C4-2B (cell line): ENCODE data around the gene NT5C3B.

Experiments
- ZFX ChIP-seq: fragments of 450-650 bp; IDR thresholded peaks from 2 replicates; pipeline ENCODE4 v1.6.1; 2017
- TF ChIP-seq, protein P1 (sequence below): fragments of 450-650 bp; conservative IDR thresholded peaks from 2 replicates; pipeline ENCODE4 v1.5.1; 2017; ENCODE audit warnings: mild to moderate bottlenecking

DNA sequence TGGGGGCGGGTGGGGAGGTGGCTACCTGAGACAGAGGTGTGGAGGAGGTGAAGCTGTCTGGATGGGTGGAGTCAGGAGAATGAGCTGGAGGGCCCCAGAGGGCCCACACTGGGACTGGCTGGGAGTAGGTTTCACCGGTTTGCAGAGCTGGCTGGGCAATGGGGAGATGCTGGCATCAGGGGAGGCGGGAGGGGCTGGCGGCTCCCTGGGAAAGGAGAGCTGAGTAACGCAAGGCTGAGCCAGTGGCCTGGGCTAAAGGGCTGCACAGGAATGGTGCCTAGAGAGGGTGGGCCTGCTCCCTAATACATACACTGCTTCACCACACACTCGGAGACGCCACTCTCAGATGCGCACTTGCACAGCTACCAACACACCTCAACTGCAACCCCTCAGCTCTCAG lies 36.7 kb downstream of the NT5C3B start:
- TF ChIP-seq, protein P1, sequence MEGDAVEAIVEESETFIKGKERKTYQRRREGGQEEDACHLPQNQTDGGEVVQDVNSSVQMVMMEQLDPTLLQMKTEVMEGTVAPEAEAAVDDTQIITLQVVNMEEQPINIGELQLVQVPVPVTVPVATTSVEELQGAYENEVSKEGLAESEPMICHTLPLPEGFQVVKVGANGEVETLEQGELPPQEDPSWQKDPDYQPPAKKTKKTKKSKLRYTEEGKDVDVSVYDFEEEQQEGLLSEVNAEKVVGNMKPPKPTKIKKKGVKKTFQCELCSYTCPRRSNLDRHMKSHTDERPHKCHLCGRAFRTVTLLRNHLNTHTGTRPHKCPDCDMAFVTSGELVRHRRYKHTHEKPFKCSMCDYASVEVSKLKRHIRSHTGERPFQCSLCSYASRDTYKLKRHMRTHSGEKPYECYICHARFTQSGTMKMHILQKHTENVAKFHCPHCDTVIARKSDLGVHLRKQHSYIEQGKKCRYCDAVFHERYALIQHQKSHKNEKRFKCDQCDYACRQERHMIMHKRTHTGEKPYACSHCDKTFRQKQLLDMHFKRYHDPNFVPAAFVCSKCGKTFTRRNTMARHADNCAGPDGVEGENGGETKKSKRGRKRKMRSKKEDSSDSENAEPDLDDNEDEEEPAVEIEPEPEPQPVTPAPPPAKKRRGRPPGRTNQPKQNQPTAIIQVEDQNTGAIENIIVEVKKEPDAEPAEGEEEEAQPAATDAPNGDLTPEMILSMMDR = no peak
- no peak for TF ChIP-seq ZFX
